Gastrocnemius medialis (tissue), 4 donors: ENCODE data around the gene HMCN1.

Experiments
- CTCF ChIP-seq, 5 experiments: fragments of 450-650 bp in 3 of 5; fragments of 200-600 bp in 2 of 5; sonication (generic) in 2 of 5; IDR thresholded peaks in 4 of 5; conservative IDR thresholded peaks in 1 of 5; 1 replicate in 4 of 5; 2 replicates in 1 of 5; pipeline ENCODE4 v1.5.1; 2016 to 2019; ENCODE audit warnings: antibody characterized with exemption in 5 of 5, mild to moderate bottlenecking in 3 of 5, moderate library complexity in 3 of 5
- POLR2A ChIP-seq, 2 donors: fragments of 450-650 bp; IDR thresholded peaks; one replicate each; pipeline ENCODE4 v1.6.1; 2017; ENCODE audit warnings: antibody characterized with exemption in 2 of 2, mild to moderate bottlenecking in 2 of 2, moderate library complexity in 2 of 2

GRCh38 chr1:186073697-186074096, 339.5 kb downstream of the HMCN1 start:
- TF ChIP-seq POLR2A (IDR thresholded peaks at IDR 0.05) (no peak), CTCF (IDR thresholded peaks at IDR 0.05 in 4 of 5, conservative IDR thresholded peaks at IDR 0.05 in 1 of 5) (no peak)
